Frontal cortex (tissue), 4 donors: Measurements from ENCODE around the gene SELENOF. TPM values are rescaled to one million over a fixed set of nuclear protein-coding genes. Genes with fewer than 3 reads are reported as not detected.

Experiments used
- DNase-seq, 2 donors: peaks; one replicate each; pipeline ENCODE4 v3.0.0; 2012; ENCODE audit warnings: low spot score in 2 of 2
- FAIRE-seq: peaks from 2 replicates; lab custom pipeline; 2012; peaks lifted over from hg19 to GRCh38; lab: Jason Lieb, UNC
- total RNA-seq: library from RNA; depleted of rRNA; stranded (reverse); fragments of >200 nt; gene quantifications from one replicate; pipeline ENCODE4 v1.2.3, GENCODE V29; 2014
- donor health status: control.
- donor health status: control.
- donor health status: control.

Gene SELENOF
- total RNA-seq, 1 donor from 2014 or later = 169 TPM

DNA sequence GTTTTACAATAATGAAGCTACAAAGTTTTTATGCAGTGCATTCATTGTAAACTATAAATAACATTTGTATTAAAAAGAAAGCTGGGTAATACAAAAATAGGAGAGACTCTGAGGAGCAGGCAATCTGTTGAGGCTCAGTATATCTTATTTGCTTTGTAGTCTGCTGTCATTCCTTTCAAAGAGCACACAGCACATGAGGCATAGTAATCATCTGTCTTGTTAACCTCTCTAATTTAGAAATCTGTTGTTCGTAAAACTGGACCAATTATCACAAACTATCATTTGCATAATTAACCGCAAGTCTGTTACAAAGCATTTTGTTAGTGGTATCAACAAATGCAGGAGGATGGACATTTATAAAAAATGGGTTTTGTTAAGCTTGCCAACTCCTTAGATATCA, 51.0 kb downstream of the SELENOF start:
- FAIRE-seq (no peak), DNase-seq (no peak)

GRCh38 chr1:86861424-86861823, 52.5 kb downstream of the SELENOF start:
- FAIRE-seq (no peak), DNase-seq (no peak)

DNA sequence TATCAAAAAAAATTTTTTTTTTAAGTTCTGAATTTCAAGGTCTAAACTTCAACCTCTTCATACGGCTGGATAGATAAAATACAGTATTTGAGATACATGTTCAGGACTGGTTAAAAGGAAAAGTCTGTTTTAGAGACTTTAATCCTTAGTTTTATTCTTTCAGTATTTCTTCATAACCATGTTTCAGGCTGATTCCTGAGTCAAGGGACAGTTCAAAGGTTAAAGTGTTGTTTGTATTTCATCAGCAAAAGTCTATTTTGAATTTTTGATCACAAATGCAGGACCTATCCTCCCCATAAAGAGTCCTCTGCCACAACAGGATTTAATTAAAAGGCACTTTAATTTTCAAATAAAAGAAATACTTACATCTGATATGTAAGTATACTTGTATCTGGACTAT, 53.5 kb downstream of the SELENOF start:
- FAIRE-seq = no peak
- no peak for DNase-seq

- FAIRE-seq (no peak), DNase-seq (no peak)
Observed at GRCh38 chr1:86860020-86860419, 53.9 kb downstream of the SELENOF start.

GRCh38 chr1:86858524-86859261, 55.2 kb downstream of the SELENOF start:
- DNase-seq (no peak), FAIRE-seq (no peak)

DNA sequence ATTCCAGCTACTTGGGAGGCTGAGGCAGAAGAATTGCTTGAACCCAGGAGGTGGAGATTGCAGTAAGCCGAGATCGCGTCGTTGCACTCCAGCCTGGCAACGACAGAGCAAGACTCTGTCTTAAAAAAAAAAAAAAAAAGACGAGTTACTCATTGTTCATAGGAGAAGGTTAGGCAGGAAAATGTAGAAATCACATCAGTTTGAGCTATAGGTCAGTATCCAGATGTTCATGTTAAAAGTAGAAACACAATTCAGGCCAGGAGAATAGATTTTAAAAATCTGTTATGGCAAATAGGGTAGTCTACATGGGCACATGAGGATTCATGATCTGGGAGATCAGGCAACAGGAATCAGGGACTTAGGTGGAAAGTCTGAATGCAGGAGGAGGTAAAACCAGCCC, 57.7 kb downstream of the SELENOF start:
- DNase-seq = no peak

DNA sequence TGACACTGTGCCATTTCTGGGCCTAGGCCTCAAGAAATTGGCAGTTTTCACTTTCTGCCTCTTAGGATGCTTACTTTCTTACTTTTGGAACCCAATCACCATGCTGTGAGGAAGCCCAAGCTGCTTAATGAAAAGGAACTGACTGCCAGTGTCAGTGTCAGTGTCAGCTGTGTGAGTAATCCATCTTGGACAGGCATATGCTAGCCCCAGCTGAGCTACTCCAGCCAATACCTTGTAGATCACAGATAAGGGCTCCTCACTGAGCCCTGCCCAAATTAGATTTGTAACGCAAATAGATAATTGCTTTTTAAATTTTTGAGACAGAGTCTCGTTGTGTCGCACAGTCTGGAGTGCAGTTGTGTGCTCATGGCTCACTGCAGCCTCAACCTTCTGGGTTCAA, 59.6 kb downstream of the SELENOF start:
- DNase-seq = no peak
- no peak for FAIRE-seq

More for the DNA sequence above, 57.7 kb downstream of the SELENOF start:
- no peak for FAIRE-seq

DNA sequence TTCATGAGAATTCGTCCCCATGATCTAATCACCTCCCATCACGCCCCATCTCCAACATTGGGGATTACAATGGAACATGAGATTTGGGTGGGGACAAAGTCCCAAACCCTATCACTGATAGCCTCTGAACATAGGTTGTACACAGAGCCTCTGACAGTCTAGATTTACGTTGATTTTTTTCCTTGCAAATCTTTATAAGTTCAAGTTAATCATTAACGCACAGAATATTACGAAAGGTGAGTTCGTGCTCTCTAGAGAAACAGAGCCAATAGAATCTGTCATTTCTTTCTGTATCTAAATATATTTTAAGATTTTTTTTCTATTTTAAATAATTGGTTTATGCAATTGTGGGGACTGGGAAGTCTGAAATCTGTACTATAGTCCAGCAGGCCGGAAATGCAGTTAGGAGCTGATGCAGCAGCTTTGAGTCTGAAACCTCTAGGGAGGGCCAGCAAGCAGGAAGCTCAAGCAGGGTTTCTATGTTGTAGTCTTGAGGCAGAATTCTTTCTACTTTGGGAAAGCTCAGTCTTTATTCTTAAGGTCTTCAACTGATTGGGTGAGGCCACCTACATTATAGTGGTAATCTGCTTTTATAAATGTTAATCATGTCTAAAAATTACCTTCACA, 61.0 kb downstream of the SELENOF start:
- DNase-seq (no peak), FAIRE-seq (no peak)

GRCh38 chr1:86852289-86852688, 61.6 kb downstream of the SELENOF start:
- FAIRE-seq (no peak), DNase-seq (no peak)

GRCh38 chr1:86849756-86850155, 64.2 kb downstream of the SELENOF start:
- DNase-seq (no peak), FAIRE-seq (no peak)

GRCh38 chr1:86848654-86849053, 65.3 kb downstream of the SELENOF start:
- no peak for FAIRE-seq

GRCh38 chr1:86846164-86846647, 67.7 kb downstream of the SELENOF start:
- FAIRE-seq (no peak), DNase-seq (no peak)

More at GRCh38 chr1:86848654-86849053, 65.3 kb downstream of the SELENOF start:
- DNase-seq = no peak

DNA sequence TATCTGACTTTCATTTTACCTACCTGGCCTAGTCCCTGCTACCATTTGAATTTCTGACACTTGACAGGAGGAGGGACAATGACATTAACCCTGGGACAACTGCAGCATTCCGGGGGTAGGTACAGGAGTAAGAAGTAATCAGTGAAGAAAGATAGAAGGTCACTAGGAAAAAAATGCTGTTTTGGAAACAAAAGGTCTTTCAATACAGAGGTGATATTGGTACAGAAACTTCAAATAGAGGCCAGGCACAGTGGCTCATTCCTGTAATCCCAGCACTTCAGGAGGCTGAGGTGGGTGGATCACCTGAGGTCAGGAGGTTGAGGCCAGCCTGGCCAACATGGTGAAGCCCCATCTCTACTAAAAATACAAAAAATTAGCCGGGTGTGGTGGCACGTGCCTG, 68.4 kb downstream of the SELENOF start:
- FAIRE-seq = no peak
- DNase-seq = no peak

DNA sequence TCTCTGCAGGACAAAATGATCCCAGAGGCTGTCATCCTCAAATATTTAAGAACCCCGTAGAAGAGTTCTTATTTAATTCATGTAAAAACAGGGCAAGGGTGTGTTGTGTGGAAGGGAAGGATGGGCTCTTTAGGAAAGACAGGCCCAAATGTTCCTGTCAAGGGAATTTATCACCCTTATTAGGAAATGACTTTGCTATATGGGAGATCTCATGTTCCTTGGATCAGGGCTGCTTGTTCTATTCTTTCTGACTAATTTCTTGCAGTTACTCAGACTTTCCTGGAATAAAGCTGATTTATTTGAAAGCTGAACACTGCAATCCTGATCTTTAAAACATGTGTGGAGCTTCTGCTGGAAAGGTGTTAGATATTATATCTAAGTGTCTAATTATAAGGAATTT, 72.8 kb downstream of the SELENOF start:
- DNase-seq (no peak), FAIRE-seq (no peak)

DNA sequence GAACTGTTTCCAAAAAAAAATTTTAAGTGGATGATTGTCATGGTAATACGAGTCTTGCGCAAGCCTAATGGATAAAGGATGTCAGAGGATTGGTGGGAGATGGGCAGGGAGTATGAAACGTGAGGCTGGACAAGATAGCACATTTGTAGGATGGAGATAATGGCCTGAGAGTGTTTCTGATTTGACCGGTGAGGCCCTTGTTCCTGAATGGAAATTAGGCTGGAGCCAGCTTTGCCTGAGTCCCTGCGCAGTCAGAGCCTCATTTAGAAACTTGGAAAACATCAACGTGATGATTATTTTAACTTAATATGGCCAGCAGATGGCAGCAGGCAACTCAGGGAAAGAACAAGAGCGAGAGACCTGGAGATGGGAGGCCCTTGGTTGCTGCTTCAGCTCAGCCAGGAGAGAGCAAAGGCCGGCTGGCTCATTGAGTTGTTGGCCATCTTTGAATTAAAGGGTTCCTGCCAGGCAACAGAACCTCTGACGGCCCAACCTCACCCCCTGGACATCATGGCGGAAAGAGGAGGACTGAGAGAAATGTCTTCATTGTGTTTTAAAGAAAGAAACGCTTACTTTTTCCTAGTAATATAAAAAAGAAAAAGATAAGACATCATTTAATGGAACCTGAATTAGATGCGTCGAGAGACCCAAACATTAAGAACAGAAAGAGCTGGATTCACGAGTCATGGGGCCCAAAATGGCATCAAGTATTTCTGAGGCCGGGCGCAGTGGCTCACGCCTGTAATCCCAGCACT, 80.3 kb downstream of the SELENOF start:
- DNase-seq = peak; percentile 19 to 56
- no peak for FAIRE-seq

DNA sequence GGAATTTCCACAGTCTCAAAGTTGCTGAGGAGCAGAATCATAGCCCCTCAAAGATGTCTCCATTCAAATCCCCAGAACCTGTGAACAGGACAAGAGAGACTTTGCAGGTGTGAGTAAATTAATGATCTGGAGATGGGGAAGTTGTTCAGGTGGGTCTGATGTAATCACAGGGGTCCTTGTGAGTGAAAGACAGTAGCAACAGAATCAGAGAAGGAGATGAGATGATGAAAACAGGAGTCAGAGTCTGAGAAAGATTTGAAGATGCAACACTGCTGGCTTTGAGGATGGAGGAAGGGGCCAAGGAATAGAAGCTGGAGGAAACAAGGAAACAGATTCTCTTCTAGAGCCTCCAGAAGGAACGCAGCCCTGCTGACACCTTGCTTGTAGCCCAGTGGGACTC, 81.5 kb downstream of the SELENOF start:
- DNase-seq (no peak), FAIRE-seq (no peak)

DNA sequence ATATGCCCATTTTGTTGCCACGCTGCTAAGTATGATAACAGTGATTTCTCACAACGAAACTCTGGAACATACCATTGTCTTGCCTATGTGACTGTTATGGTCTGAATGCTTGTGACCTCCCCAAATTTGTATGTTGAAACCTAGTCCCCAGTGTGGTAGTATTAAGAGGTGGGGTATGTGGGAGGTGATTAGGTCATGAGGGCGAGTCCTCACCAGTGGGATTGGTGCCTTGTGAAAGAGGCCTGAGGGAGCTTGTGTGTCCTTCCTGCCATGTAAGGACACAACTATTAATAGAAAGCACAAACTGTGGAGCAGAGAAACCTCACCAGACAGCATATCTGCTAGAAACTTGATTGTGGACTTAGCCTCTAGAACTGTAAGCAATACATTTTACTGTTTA, 84.6 kb downstream of the SELENOF start:
- DNase-seq (no peak), FAIRE-seq (no peak)

- FAIRE-seq (no peak), DNase-seq (no peak)
Observed at GRCh38 chr1:86828024-86828423, 85.9 kb downstream of the SELENOF start.

GRCh38 chr1:86826856-86827255, 87.1 kb downstream of the SELENOF start:
- FAIRE-seq = no peak
- DNase-seq = no peak

- FAIRE-seq (no peak), DNase-seq (no peak)
Observed at GRCh38 chr1:86825319-86825718, 88.6 kb downstream of the SELENOF start.
